Measurements from ENCODE around the gene MEIOB.

- TF ChIP-seq CTCF (conservative IDR thresholded peaks at IDR 0.05 in 1 of 2, IDR thresholded peaks at IDR 0.05 in 1 of 2; ENCODE audit: extremely low read depth in 1 of 2, insufficient read depth in 1 of 2, low read depth in 1 of 2, low read length in 2 of 2): no peak
- peak; percentile 89 for TF ChIP-seq EZH2 (IDR thresholded peaks at IDR 0.05; ENCODE audit: borderline replicate concordance, low read length)
These were observed 45.8 kb upstream of the MEIOB start for GRCh38 chr16:1917665-1918350.

Measured in mammary epithelial cell (primary cell).